Vagina (tissue), 2 donors: ENCODE results near the gene USH1G. TPM values are rescaled to one million over a fixed set of nuclear protein-coding genes. Genes with fewer than 3 reads are reported as not detected.
A peak's percentile ranks its signal among the peaks of the same experiment; 100 is the strongest.

Source experiments
- DNase-seq, 2 donors: peaks; one replicate each; pipeline ENCODE4 v3.0.0-alpha.2; 2017; ENCODE audit errors: extremely low spot score in 2 of 2
- H3K27ac ChIP-seq: fragments of 200-600 bp; sonication (generic); one replicate; pipeline ENCODE4 v1.5.1; 2019
- H3K27me3 ChIP-seq: fragments of 200-600 bp; sonication (generic); one replicate; pipeline ENCODE4 v1.5.1; 2019
- H3K36me3 ChIP-seq, 2 donors: fragments of 200-600 bp; sonication (generic); one replicate each; pipeline ENCODE4 v1.5.1; 2017 to 2019
- H3K4me1 ChIP-seq: fragments of 200-600 bp; sonication (generic); one replicate; pipeline ENCODE4 v1.5.1; 2019
- H3K4me3 ChIP-seq, 2 donors: fragments of 200-600 bp; sonication (generic); 1 replicate in 1 of 2; 2 replicates in 1 of 2; pipeline ENCODE4 v1.5.1; 2016 to 2019
- H3K9me3 ChIP-seq: fragments of 200-600 bp; sonication (generic); one replicate; pipeline ENCODE4 v1.5.1; 2019
- POLR2A ChIP-seq, 2 donors: fragments of 450-650 bp; IDR thresholded peaks; one replicate each; pipeline ENCODE4 v1.6.1; 2017; ENCODE audit warnings: antibody characterized with exemption in 2 of 2, mild to moderate bottlenecking in 2 of 2, moderate library complexity in 2 of 2
- POLR2AphosphoS5 ChIP-seq, 2 donors: sonication (generic); formaldehyde crosslinking; IDR thresholded peaks; one replicate each; pipeline ENCODE4 v1.9.0; 2017; ENCODE audit warnings: antibody characterized with exemption in 2 of 2, mild to moderate bottlenecking in 2 of 2, low read depth in 1 of 2; ENCODE audit not compliant: insufficient read depth in 1 of 2
- intact Hi-C: fragments of 100-400 bp; cut with DNase I; formaldehyde crosslinking; loops from one replicate; pipeline ENCODE4 v1.15.1; 2023
- total RNA-seq: library from RNA; depleted of rRNA; stranded (reverse); fragments of >200 nt; gene quantifications from one replicate; pipeline ENCODE4 v1.2.3, GENCODE V29; 2016
- TF ChIP-seq, protein P1 (sequence below), 3 experiments: fragments of 450-650 bp in 2 of 3; fragments of 200-600 bp in 1 of 3; sonication (generic) in 1 of 3; IDR thresholded peaks; one replicate each; pipeline ENCODE4 v1.5.1; 2017 to 2019; ENCODE audit warnings: antibody characterized with exemption in 3 of 3, mild to moderate bottlenecking in 2 of 3, moderate library complexity in 2 of 3

Gene USH1G
- total RNA-seq, 1 donor from 2014 or later, result 0.49 TPM

GRCh38 chr17:74875155-74875976 is 47.7 kb downstream of the USH1G start:
- no peak overlapping the region for H3K4me3 ChIP-seq
- DNase-seq, result no peak
- TF ChIP-seq, protein P1, sequence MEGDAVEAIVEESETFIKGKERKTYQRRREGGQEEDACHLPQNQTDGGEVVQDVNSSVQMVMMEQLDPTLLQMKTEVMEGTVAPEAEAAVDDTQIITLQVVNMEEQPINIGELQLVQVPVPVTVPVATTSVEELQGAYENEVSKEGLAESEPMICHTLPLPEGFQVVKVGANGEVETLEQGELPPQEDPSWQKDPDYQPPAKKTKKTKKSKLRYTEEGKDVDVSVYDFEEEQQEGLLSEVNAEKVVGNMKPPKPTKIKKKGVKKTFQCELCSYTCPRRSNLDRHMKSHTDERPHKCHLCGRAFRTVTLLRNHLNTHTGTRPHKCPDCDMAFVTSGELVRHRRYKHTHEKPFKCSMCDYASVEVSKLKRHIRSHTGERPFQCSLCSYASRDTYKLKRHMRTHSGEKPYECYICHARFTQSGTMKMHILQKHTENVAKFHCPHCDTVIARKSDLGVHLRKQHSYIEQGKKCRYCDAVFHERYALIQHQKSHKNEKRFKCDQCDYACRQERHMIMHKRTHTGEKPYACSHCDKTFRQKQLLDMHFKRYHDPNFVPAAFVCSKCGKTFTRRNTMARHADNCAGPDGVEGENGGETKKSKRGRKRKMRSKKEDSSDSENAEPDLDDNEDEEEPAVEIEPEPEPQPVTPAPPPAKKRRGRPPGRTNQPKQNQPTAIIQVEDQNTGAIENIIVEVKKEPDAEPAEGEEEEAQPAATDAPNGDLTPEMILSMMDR (IDR thresholded peaks at IDR 0.05), result no peak
- no peak for TF ChIP-seq POLR2A (IDR thresholded peaks at IDR 0.05)
- no peak for TF ChIP-seq POLR2AphosphoS5 (IDR thresholded peaks at IDR 0.05; ENCODE audit: insufficient read depth in 1 of 2, low read depth in 1 of 2)
- no peak overlapping the region for H3K27ac ChIP-seq
- H3K4me1 ChIP-seq, result peaks cover 39% of the 10 kb centered on the region
- H3K36me3 ChIP-seq, result no peaks in the 10 kb centered on the region
- no peaks in the 10 kb centered on the region for H3K9me3 ChIP-seq
- intact Hi-C loops, result no loop called here
- no peaks in the 10 kb centered on the region for H3K27me3 ChIP-seq

GRCh38 chr17:74874615-74875037 is 48.4 kb downstream of the USH1G start:
- H3K27me3 ChIP-seq, result no peaks in the 10 kb centered on the region
- TF ChIP-seq, protein P1 (IDR thresholded peaks at IDR 0.05), result no peak
- TF ChIP-seq POLR2AphosphoS5 (IDR thresholded peaks at IDR 0.05; ENCODE audit: insufficient read depth in 1 of 2, low read depth in 1 of 2) (no peak), POLR2A (IDR thresholded peaks at IDR 0.05) (no peak)
- no peak for DNase-seq
- no peak overlapping the region for H3K4me3 ChIP-seq
- no peak overlapping the region for H3K27ac ChIP-seq
- intact Hi-C loops, result no loop called here
- peaks cover 0 to 3% of the 10 kb centered on the region in 2 donors for H3K36me3 ChIP-seq
- H3K9me3 ChIP-seq, result no peaks in the 10 kb centered on the region
- H3K4me1 ChIP-seq, result peaks cover 39% of the 10 kb centered on the region

GRCh38 chr17:74873874-74874614 is 49.0 kb downstream of the USH1G start:
- Histone ChIP-seq H3K9me3 (no peaks in the 10 kb centered on the region), H3K4me1 (peaks cover 39% of the 10 kb centered on the region), H3K4me3 (peak overlapping the region; percentile 50 to 74), H3K27ac (peak overlapping the region; percentile 83), H3K36me3 (peaks cover 0 to 4% of the 10 kb centered on the region in 2 donors), H3K27me3 (no peaks in the 10 kb centered on the region)
- intact Hi-C loops, result no loop called here
- TF ChIP-seq POLR2A (IDR thresholded peaks at IDR 0.05) (no peak), POLR2AphosphoS5 (IDR thresholded peaks at IDR 0.05; ENCODE audit: insufficient read depth in 1 of 2, low read depth in 1 of 2) (no peak)
- TF ChIP-seq, protein P1 (IDR thresholded peaks at IDR 0.05), result no peak
- DNase-seq, result no peak

DNA sequence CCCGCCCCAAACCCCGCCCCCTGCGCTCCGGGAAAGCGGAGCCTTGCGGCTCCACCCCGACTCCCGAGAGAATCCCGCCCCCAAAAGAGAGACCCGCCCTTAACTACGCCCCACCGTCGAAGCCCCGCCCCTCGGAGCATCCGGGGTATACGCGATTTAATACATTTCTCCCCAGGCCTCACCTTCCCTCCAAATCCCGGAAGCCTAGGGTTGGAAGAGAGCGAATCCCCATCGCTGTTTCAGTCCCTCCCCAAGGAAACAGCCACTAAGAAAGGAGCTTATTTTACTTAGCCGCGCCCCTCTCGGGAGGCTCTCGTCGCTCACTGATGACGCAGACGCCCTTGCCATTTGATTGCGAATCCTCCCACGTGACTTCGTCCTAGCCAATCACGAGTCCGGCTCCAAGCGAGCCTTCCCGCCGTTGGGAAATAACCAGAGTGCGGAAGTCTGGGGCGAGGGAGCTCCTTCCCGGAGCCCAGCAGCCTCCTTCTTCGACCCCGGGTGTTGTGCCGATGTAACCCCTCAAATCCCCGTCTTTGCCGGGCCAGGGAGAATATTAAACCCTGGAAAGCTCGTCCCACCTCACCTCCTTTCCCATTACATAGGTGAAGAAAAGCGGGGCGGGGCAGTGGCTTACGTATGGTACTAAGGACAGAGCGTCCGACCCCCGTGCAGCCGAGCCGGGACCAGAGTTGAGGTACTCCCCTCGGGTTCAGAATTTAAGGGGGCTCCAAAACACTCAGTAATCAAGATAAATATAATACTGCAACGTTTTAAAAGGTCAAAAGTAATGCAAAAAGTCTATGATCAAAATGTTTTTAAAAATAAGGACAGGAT is 49.8 kb downstream of the USH1G start:
- intact Hi-C loops, result no loop called here
- H3K4me3 ChIP-seq, result peak overlapping the region; percentile 50 to 78
- H3K36me3 ChIP-seq, result peaks cover 0 to 4% of the 10 kb centered on the region in 2 donors
- peaks cover 37% of the 10 kb centered on the region for H3K4me1 ChIP-seq
- H3K9me3 ChIP-seq, result no peaks in the 10 kb centered on the region
- peak; percentile 100 for DNase-seq
- peak in 1 of 2 donors; percentile 96 for TF ChIP-seq POLR2A (IDR thresholded peaks at IDR 0.05)
- TF ChIP-seq, protein P1 (IDR thresholded peaks at IDR 0.05), result peak in 1 of 3 experiments; percentile 4
- TF ChIP-seq POLR2AphosphoS5 (IDR thresholded peaks at IDR 0.05; ENCODE audit: insufficient read depth in 1 of 2, low read depth in 1 of 2), result peak; percentile 99
- peak overlapping the region; percentile 83 for H3K27ac ChIP-seq
- H3K27me3 ChIP-seq, result no peaks in the 10 kb centered on the region
